Left lung (tissue), 10 donors: ENCODE results near the gene BDKRB1. TPM values are rescaled to one million over a fixed set of nuclear protein-coding genes. Genes with fewer than 3 reads are reported as not detected.

Experiments
- ATAC-seq: fragments of 200-7000 bp; cut with Tn5 transposase; one replicate; pipeline ENCODE4 v1.9.1; 2020; ENCODE audit warnings: moderate library complexity
- DNase-seq, 4 donors: peaks; one replicate each; pipeline ENCODE4 v3.0.0-alpha.2; 2013 to 2020
- H3K27ac ChIP-seq, 2 donors: fragments of 200-600 bp; sonication (generic) in 1 of 2; one replicate each; pipeline versions ENCODE4 v1.5.0 to v1.8.0; 2020 to 2021
- H3K27me3 ChIP-seq, 2 donors: fragments of 200-600 bp; sonication (generic) in 1 of 2; one replicate each; pipeline versions ENCODE4 v1.5.0 to v1.8.0; 2020 to 2021
- H3K36me3 ChIP-seq, 2 donors: fragments of 200-600 bp; sonication (generic) in 1 of 2; one replicate each; pipeline versions ENCODE4 v1.5.0 to v1.8.0; 2020 to 2021
- H3K4me1 ChIP-seq, 2 donors: fragments of 200-600 bp; one replicate each; pipeline ENCODE4 v1.8.0; 2021
- H3K4me3 ChIP-seq, 2 donors: fragments of 200-600 bp; sonication (generic) in 1 of 2; one replicate each; pipeline versions ENCODE4 v1.5.0 to v1.8.0; 2020 to 2021; ENCODE audit warnings: mild to moderate bottlenecking in 1 of 2
- H3K9me3 ChIP-seq, 2 donors: fragments of 200-600 bp; sonication (generic) in 1 of 2; one replicate each; pipeline versions ENCODE4 v1.5.0 to v1.8.0; 2020 to 2021
- intact Hi-C, 2 donors: fragments of 100-400 bp; cut with DNase I; formaldehyde crosslinking; loops; one replicate each; pipeline versions ENCODE4 v1.11.2 to v1.14.2; 2022
- polyA plus RNA-seq, 6 donors: library from polyadenylated mRNA; unstranded; fragments of 120-200 nt; gene quantifications; one replicate each; pipeline ENCODE4 v1.2.1, GENCODE V29; 2013; ENCODE audit not compliant: insufficient read length in 6 of 6
- total RNA-seq, 2 donors: library from RNA; stranded (reverse); fragmentation: NEBNext Ultra II Directional; extraction: Animal tissue kit (Norgen Biotek cat#: 25700); gene quantifications; one replicate each; pipeline ENCODE4 v1.2.1, GENCODE V29; 2021
- TF ChIP-seq, protein P1 (sequence below), 2 donors: fragments of 200-600 bp; sonication (generic) in 1 of 2; IDR thresholded peaks; one replicate each; pipeline versions ENCODE4 v1.5.0 to v1.8.0; 2021; ENCODE audit warnings: antibody characterized with exemption in 2 of 2
- donor health status: DM: no; HTN: yes; CAD: no.
- donor health status: DM: no; HTN: no; CAD: no.

The BDKRB1 gene
- total and polyA plus RNA-seq, 8 donors, result 0.24 to 0.99 (median 0.35) TPM; not detected in 1

DNA sequence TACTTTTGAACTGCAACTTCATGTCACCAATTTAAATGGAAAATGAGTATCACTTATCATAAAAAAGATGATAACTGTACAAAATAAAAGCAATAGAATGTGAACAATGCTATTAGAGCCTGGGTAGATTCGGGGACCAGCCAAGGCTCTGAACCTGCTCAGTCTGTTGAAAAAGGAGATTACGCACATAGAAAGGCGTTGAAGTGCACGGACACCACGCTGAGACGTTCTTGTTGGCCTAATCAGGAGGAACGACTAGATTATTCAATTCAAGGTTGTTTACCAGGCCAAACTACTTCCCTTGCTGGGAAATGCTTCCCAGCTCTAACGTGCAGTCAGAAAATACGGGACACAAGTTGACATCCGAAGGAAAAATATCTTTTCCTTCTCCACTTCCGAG lies 23.5 kb upstream of the BDKRB1 start:
- intact Hi-C loops, result no loop called here
- Histone ChIP-seq H3K36me3 (no peaks in the 10 kb centered on the region), H3K27ac (no peak overlapping the region), H3K4me1 (no peaks in the 10 kb centered on the region), H3K4me3 (no peak overlapping the region), H3K9me3 (peaks cover 0 to 3% of the 10 kb centered on the region in 2 donors), H3K27me3 (no peaks in the 10 kb centered on the region)
- TF ChIP-seq, protein P1, sequence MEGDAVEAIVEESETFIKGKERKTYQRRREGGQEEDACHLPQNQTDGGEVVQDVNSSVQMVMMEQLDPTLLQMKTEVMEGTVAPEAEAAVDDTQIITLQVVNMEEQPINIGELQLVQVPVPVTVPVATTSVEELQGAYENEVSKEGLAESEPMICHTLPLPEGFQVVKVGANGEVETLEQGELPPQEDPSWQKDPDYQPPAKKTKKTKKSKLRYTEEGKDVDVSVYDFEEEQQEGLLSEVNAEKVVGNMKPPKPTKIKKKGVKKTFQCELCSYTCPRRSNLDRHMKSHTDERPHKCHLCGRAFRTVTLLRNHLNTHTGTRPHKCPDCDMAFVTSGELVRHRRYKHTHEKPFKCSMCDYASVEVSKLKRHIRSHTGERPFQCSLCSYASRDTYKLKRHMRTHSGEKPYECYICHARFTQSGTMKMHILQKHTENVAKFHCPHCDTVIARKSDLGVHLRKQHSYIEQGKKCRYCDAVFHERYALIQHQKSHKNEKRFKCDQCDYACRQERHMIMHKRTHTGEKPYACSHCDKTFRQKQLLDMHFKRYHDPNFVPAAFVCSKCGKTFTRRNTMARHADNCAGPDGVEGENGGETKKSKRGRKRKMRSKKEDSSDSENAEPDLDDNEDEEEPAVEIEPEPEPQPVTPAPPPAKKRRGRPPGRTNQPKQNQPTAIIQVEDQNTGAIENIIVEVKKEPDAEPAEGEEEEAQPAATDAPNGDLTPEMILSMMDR (IDR thresholded peaks at IDR 0.05), result no peak
- ATAC-seq, result no peak
- DNase-seq, result no peak

DNA sequence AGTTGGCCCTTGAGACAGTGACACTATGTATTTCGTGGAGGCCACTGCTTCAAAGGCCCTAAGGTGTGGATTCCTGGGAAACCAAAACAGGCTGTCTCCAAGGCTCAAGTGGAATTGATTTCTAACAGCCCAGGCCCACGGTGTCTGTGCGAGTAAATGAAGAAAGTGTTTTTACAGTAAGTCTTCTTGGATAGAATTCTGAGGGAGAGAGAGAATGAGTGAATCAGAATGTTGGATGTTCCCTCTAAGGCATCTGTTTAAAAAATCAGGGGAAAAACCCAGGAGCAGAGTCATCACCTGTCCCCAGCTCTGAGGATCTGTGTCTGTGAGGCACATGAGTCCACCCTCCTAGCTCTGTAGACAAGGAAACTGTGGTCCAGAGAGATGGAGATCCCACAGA lies 22.3 kb upstream of the BDKRB1 start:
- Histone ChIP-seq H3K27ac (no peak overlapping the region), H3K36me3 (no peaks in the 10 kb centered on the region), H3K27me3 (no peaks in the 10 kb centered on the region), H3K4me1 (no peaks in the 10 kb centered on the region), H3K4me3 (no peak overlapping the region), H3K9me3 (no peaks in the 10 kb centered on the region)
- DNase-seq, result no peak
- TF ChIP-seq, protein P1 (IDR thresholded peaks at IDR 0.05), result no peak
- intact Hi-C loops, result no loop called here
- ATAC-seq, result no peak

DNA sequence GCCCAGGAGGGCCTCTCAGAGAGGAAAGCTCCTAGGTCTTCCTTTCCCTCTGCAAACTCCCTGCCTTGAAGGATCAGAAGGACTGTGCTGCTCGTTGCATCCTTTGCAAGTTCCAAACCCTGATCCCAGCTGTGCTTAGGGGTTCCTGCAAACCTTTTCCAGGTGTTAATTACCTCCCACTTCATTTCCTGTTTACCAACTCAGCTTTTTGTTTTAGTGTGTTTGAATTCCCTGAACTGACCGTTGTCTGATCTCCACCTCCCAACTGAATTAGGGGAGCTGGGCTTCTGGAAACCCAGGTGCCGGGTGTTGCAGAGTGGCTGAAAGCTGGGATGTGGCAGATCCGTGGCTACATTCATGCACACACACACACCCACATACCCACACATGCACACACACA lies 20.6 kb upstream of the BDKRB1 start:
- no peaks in the 10 kb centered on the region for H3K27me3 ChIP-seq
- no peaks in the 10 kb centered on the region for H3K4me1 ChIP-seq
- ATAC-seq, result no peak
- H3K9me3 ChIP-seq, result no peaks in the 10 kb centered on the region
- no peaks in the 10 kb centered on the region for H3K36me3 ChIP-seq
- H3K4me3 ChIP-seq, result no peak overlapping the region
- intact Hi-C loops, result no loop called here
- H3K27ac ChIP-seq, result no peak overlapping the region
- TF ChIP-seq, protein P1 (IDR thresholded peaks at IDR 0.05), result no peak
- no peak for DNase-seq

DNA sequence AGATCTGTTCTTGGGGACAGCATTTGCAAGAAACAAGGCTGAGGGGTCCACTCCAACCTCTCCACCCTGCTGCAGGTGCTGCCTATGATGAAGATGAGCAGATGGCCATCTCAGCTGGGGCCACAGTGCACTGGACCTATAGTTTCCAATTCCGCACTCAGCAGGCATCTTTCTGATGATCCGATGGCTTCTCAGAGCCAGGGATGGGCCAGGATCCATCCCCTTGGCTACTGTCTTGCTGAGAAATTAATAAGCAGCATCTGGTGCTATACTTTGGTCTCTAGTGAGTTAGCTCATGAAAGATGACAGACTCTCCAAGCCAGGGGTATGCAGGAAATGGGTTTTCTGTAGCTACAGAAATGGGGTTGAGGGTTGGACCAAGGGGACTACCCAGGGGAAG lies 18.4 kb upstream of the BDKRB1 start:
- no peak for DNase-seq
- ATAC-seq, result no peak
- Histone ChIP-seq H3K9me3 (no peaks in the 10 kb centered on the region), H3K36me3 (no peaks in the 10 kb centered on the region), H3K27ac (no peak overlapping the region), H3K27me3 (no peaks in the 10 kb centered on the region), H3K4me3 (no peak overlapping the region), H3K4me1 (no peaks in the 10 kb centered on the region)
- TF ChIP-seq, protein P1 (IDR thresholded peaks at IDR 0.05), result no peak
- intact Hi-C loops, result no loop called here

DNA sequence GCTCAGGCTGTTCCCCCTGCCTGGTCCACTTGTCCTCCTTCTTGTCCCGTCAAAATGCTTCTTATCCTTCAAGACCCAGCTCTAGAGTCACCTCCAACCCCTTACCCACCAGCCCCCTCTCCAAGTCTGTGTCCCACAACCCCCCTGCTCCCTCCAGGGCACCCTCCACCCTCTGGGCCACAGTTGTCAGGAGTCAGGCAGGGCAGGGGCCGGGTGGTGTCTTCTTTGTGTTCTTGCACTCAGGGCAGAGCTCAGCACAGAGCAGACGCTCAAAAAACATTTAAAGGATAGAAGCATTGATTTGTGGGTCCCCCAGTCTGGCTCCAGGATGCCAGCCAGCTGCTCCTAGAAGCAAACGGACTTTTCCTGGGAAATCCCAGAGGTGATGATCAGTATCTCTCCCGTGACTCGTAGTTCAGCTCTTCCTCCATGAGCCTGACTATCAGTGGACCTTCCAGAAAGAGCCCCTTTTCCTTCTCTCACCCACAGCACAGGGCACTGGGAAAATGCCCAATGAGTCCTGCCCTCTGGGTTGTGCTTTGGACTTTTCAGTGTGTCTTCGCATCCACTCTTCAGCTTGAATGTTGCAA lies 17.2 kb upstream of the BDKRB1 start:
- no peak overlapping the region for H3K27ac ChIP-seq
- H3K9me3 ChIP-seq, result no peaks in the 10 kb centered on the region
- H3K4me3 ChIP-seq, result no peak overlapping the region
- ATAC-seq (no peak), DNase-seq (no peak)
- H3K27me3 ChIP-seq, result no peaks in the 10 kb centered on the region
- intact Hi-C loops, result no loop called here
- H3K4me1 ChIP-seq, result no peaks in the 10 kb centered on the region
- TF ChIP-seq, protein P1 (IDR thresholded peaks at IDR 0.05), result no peak
- H3K36me3 ChIP-seq, result no peaks in the 10 kb centered on the region
